T follicular helper cell (primary cell): ENCODE results near the gene PRDM16.

ENCODE experiments used
- DNase-seq: peaks from one replicate; pipeline ENCODE4 v3.0.0-alpha.2; 2020; ENCODE audit warnings: low read depth

PRDM16 gene

DNA sequence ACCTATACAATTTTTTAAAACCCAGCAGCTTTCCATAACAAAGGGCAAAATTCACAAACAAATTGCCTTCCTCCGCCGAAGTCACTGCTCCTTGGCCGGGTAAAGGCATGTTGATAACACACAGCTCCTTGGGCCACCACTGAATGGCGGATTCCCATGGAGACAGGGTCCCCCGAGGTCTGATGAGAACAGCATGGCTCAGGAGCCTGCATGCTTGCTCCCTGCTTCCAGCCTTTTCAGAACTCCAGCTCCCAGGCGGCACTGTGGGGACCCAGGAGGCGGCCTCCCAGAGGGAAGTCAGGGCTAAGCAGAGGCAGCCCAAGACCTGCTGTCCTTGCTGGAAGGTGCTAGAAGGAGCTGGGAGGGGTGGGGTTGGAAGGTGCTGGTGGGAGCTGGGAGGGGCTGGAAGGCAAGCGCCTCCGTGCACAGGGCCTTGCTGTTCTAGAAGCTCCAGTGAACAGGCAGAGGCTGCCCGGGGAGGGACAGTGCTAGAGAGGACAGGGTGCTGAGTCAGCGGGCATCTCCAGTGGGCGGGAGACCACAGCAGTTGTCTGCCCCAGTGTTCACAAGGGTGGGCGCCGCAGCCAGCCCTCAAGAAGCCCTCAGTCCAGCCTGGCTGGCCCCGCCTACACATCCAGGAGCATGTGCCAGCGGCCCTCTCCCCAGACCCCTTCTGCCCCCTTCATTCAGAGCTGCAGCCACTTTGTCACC, 35.1 kb downstream of the PRDM16 start:
- no peak for DNase-seq

- no peak for DNase-seq
Observed at GRCh38 chr1:3105167-3105863, 36.3 kb downstream of the PRDM16 start.

DNA sequence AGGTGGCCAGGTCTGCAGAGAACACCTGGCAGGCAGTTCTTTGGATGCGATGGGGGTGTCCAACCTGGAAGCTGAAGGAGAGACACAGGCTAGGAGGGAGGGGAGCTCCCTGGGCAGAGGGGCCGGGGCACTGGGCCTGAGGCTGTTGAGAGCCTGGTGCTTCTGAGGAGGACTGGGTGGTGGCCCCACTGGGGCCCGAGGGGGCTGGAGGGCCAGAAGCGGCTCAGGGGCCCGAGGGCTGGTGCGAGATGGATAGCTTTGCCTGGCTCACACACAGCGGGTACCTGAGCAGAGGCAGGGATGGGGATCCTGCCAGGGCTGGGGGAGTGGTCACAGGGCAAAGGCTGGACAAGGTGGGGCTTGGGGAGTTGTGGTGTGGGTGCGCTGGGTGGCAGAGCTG, 37.2 kb downstream of the PRDM16 start:
- no peak for DNase-seq

DNA sequence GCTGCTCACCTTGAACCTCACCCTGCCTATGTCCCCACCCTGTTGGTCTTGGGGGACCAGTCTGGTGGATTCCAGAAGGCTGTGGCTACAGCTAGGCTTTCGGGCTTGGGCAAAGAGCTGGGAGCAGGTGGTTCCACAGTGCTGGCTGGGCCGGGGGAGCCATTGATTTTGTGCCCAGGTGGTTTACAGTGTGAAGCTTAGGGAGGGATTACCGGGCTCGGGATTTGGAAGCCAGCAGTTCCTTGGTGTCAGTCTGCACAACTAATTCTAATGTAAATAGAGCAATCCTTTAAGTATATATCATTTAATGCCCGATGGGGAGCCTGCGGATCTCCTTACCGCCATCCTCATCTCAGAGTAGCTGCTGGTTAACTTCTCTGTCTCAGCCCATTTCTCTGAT, 38.2 kb downstream of the PRDM16 start:
- no peak for DNase-seq

- DNase-seq, result no peak
Observed at GRCh38 chr1:3109355-3109754, 40.4 kb downstream of the PRDM16 start.

DNA sequence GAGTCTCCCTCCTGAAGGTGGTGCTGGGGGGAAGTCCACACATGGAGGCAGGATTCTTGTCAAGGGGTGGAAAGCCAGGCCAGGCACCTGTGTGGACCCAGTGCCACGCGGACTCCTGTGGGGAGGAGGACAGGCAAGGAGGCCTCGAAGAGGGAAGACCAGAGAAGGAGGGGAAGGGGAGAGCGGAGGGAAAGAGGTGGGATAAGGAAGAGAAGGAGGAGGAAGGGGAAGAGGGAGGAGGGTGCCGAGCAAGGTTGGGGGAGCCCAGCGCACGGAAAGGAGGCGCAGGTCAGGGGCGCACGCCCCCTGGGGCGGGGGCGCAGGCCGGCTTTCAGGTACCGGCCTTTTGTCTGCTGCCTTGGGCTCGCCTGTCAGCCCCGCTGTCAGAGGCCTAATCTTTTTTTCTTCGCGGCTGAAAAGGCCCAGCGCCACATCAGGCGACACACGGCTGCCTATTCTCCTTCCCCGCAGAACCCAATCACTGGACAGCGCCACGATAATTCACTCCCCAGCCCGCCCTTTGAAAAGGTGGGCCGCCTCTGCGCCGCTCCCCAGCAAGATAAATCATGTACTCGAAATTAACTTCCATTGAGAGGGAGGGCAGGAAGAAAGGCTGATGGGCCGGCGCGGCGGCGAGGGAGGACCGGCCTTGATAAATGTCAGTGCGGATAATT, 42.5 kb downstream of the PRDM16 start:
- no peak for DNase-seq

DNA sequence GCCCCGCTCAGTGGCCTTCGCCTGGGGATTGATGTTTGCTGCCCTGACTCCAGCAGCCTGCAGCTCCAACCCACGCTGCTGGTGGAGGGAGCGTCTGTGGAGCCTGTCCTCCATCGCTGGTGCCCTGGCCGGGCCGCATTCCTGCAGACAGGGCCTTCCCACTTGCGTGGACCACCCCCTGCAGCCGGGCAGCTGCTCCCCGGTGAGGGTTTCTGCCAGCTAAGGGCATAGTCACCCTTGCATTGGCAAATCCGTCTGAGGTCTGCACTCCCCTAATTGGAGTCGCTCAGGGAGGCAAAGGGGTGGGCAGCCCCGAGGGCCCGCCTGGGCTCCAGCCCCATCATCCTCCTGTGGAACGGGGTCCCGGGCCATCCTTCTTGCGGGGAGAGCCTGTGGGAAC, 43.5 kb downstream of the PRDM16 start:
- no peak for DNase-seq

- no peak for DNase-seq
Observed at GRCh38 chr1:3113047-3113740, 44.2 kb downstream of the PRDM16 start.

- DNase-seq, result no peak
Observed at GRCh38 chr1:3113741-3114056, 44.7 kb downstream of the PRDM16 start.

DNA sequence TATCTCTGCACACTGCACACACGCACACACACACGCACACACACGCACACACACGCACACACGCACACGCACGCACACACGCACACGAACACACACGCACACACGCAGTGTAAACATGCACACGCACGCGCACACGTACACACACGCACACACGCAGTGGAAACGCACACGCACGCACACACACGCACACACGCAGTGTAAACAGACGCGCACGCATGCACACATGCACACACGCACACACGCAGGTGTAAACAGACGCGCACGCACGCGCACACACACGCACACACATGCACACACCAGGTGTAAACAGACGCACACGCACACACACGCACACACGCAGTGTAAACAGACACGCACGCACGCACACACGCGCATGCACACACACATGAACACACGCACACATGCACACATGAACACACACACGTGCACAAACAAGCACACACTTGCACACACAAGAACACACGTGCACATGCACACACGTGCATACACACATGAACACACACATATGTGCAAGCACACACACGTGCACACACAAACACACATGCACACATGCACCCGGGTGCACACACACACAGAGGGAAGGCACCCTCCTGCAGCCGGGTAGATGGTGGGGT, 45.2 kb downstream of the PRDM16 start:
- DNase-seq, result no peak

DNA sequence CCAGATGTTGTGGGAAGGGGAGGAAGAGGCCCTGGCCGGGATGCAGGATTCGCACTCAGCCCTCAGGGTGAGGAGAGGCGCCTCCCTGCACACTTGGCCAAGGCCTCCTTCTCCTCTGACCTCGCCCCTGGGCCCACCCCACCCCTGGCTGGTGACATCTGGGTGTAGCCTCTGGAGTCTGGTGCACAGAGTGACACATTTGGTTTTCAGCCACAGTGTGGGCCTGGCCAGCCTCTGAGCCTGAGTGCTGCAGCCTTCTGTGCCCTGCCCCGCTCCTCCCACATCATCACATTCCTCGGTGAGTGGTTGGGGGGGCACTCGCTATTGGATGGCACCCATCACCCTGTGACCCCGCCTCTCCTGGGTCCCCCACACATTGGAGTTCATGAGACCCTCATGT, 45.8 kb downstream of the PRDM16 start:
- no peak for DNase-seq

DNA sequence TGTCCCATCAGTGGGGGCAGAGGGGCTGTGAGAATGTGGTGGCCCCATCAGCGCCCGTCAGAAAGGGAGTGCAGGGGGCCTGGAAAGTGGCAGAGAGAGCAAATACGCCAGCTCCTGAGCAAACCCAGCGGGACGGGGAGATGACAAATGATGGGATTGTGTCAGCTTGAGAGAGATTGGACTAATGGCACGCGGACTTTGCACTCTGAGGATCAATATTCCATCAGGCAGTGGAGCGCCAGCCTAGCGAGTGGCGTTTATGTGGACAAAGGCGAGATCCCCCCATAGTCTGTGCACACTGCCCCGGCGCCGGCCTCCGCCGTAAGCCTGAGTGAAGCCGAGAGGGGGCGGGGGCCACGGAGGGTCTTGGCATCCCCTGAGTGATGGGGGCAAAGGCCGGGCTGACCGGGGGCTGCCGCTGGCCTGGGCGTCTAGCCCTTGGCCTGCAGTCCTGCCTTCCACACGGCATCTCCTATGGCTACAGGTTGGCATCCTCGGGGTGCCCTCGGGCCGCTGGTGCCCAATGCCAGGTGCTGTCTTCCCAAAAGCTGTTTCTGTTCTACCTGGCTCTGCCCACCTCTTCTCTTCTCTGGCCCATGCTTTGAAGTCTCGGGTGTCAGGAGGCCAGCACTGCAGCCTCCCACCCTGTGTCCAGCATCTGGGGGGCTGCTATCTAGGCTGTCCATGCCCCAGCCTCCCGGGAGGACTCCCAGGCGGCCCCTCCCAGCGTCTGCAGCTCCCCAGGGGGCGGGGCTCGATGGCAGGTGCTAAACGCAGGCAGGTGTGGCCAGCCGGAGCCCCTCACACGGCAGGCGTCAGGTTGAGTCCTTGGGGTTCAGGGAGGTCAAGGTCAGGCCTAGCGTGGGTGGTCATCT, 46.5 kb downstream of the PRDM16 start:
- DNase-seq, result no peak

DNA sequence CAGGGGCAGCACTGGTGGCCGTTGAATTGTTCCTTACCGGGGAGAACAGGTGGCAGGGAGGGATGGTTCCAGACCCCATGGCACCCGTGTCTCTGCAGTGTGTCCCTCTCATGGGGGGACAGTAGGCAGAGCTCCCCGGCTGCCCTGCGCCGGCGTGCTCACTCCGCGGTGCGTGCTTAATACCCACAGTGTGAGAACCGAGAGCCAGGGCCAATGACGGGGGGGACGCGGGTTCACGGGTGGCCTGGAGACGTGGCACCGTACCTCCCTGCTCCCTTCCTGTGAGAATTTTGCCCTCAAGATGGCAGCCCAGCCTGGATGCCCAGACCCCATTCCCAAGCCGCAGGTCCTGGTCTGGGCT, 47.1 kb downstream of the PRDM16 start:
- DNase-seq, result no peak

DNA sequence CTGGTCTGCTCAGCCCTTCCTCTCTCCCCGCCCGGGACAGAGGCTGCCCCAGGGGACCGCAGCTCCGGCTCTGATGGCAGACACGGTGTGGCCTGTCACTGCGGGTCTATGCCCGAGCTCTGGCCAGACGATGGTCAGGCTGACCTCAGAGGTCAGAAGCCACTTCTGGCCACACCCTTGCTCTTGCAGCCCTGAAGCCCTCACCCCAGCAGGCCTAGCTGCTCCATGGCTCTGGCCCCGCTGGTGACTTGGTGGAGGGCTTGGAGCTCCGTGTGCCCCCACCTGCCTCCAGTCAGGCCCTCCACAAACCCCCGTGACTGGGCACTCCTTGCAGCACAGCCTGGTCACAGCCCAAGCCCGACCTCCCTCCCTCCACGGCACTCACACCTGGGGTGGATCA, 47.6 kb downstream of the PRDM16 start:
- DNase-seq, result no peak

GRCh38 chr1:3117879-3118278, 48.9 kb downstream of the PRDM16 start:
- no peak for DNase-seq

DNA sequence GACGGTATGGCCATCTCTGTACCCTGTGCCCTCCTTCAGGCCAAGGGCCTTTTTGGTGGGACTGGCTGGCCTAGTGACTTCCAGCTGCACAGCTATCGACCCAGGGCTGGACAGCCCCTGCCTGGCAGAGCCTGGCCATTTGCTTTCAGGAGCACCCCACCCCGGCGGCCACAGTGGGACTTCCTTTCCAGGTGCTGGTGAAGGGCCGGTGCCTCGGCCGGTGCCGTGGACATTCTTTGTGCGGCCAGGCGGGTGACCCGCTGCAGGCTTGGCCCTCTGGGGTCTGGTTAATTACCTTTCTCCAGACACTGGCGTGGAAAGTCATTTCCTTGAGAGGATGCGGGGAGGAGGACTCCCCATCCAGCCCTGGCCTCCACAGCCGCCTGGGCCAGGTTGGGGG, 50.1 kb downstream of the PRDM16 start:
- DNase-seq, result no peak

DNA sequence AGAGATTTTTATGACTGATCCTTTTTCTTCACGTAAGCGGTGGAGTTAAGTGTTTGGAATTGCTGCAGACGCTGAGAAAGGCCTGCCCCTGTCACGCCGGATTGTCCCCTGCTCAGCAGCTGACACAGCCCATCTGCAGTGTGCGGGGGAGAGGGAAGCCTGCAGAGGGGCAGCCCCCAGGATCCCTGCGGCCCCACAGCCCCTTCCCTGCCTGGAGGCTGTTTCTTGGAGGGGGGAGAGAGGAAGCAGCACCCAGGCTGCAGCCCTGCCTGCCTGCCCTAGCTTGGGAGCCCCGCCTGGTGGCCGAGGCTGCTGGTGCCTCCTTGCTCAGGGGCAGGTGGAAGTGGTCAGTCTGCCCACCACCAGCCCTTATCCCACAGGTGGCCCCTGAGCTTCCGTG, 50.7 kb downstream of the PRDM16 start:
- DNase-seq, result no peak

- DNase-seq, result no peak
Observed at GRCh38 chr1:3120140-3120539, 51.1 kb downstream of the PRDM16 start.

GRCh38 chr1:3120994-3121393, 52.0 kb downstream of the PRDM16 start:
- DNase-seq, result no peak

GRCh38 chr1:3121401-3122210, 52.6 kb downstream of the PRDM16 start:
- DNase-seq, result no peak

- no peak for DNase-seq
Observed at GRCh38 chr1:3122311-3122710, 53.3 kb downstream of the PRDM16 start.
